ENCODE results near the gene CHCHD1. TPM values are rescaled to one million over a fixed set of nuclear protein-coding genes. Genes with fewer than 3 reads are reported as not detected.

The CHCHD1 gene
- polyA plus RNA-seq, 2 donors: 53.5 to 63.5 TPM

GRCh38 chr10:73743905-73744663 lies 37.8 kb upstream of the CHCHD1 start, which contains the start of gene SEC24C:
Gene SEC24C, plus strand, starts transcription at chr10:73744372. Its CDS starts 2,461 bp downstream, at chr10:73746833.
- Histone ChIP-seq H3K27me3 (ENCODE audit: control insufficient read depth in 1 of 2, insufficient read depth in 2 of 2, low read length in 2 of 2) (no peaks in the 10 kb centered on the region), H3K27ac (ENCODE audit: low read depth in 2 of 2, low read length in 1 of 2) (peak within 1 kb of the TSS; percentile 86 to 97), H3K4me1 (ENCODE audit: control insufficient read depth in 2 of 2, insufficient read depth in 2 of 2, low read length in 1 of 2) (peaks cover 0 to 4% of the 10 kb centered on the region in 2 donors), H3K4me3 (ENCODE audit: low read depth in 1 of 2, low read length in 2 of 2) (peak within 1 kb of the TSS; percentile 66 to 85), H3K36me3 (ENCODE audit: control insufficient read depth in 2 of 2, insufficient read depth in 2 of 2, low read length in 1 of 2) (peaks cover 4 to 5% of the 10 kb centered on the region in 2 donors), H3K9me3 (ENCODE audit: control insufficient read depth in 2 of 2, insufficient read depth in 1 of 2, low read depth in 1 of 2, low read length in 1 of 2) (no peaks in the 10 kb centered on the region)
- 0 to 1% methylated on average over 35 to 36 of the region's 36 CpGs for WGBS, 2 donors

GRCh38 chr10:73744664-73744975 lies 37.2 kb upstream of the CHCHD1 start:
- Histone ChIP-seq H3K27ac (ENCODE audit: low read depth in 2 of 2, low read length in 1 of 2) (peak overlapping the region; percentile 85 to 97), H3K4me3 (ENCODE audit: low read depth in 1 of 2, low read length in 2 of 2) (peak overlapping the region; percentile 66 to 85), H3K9me3 (ENCODE audit: control insufficient read depth in 2 of 2, insufficient read depth in 1 of 2, low read depth in 1 of 2, low read length in 1 of 2) (no peaks in the 10 kb centered on the region), H3K27me3 (ENCODE audit: control insufficient read depth in 1 of 2, insufficient read depth in 2 of 2, low read length in 2 of 2) (no peaks in the 10 kb centered on the region), H3K4me1 (ENCODE audit: control insufficient read depth in 2 of 2, insufficient read depth in 2 of 2, low read length in 1 of 2) (peaks cover 0 to 4% of the 10 kb centered on the region in 2 donors), H3K36me3 (ENCODE audit: control insufficient read depth in 2 of 2, insufficient read depth in 2 of 2, low read length in 1 of 2) (peaks cover 4 to 5% of the 10 kb centered on the region in 2 donors)
- WGBS, 2 donors: 0 to 1% methylated on average over 10 of the region's 10 CpGs

GRCh38 chr10:73746721-73747120 lies 35.1 kb upstream of the CHCHD1 start:
- Histone ChIP-seq H3K4me1 (ENCODE audit: control insufficient read depth in 2 of 2, insufficient read depth in 2 of 2, low read length in 1 of 2) (peaks cover 0 to 4% of the 10 kb centered on the region in 2 donors), H3K27ac (ENCODE audit: low read depth in 2 of 2, low read length in 1 of 2) (no peak overlapping the region), H3K36me3 (ENCODE audit: control insufficient read depth in 2 of 2, insufficient read depth in 2 of 2, low read length in 1 of 2) (peaks cover 9 to 11% of the 10 kb centered on the region in 2 donors), H3K4me3 (ENCODE audit: low read depth in 1 of 2, low read length in 2 of 2) (no peak overlapping the region), H3K9me3 (ENCODE audit: control insufficient read depth in 2 of 2, insufficient read depth in 1 of 2, low read depth in 1 of 2, low read length in 1 of 2) (no peaks in the 10 kb centered on the region), H3K27me3 (ENCODE audit: control insufficient read depth in 1 of 2, insufficient read depth in 2 of 2, low read length in 2 of 2) (no peaks in the 10 kb centered on the region)
- 88% methylated on average over 2 of the region's 2 CpGs for WGBS, 2 donors

- no peak overlapping the region for H3K27ac ChIP-seq (ENCODE audit: low read depth in 2 of 2, low read length in 1 of 2)
- peaks cover 10 to 15% of the 10 kb centered on the region in 2 donors for H3K36me3 ChIP-seq (ENCODE audit: control insufficient read depth in 2 of 2, insufficient read depth in 2 of 2, low read length in 1 of 2)
- WGBS, 2 donors: 76 to 95% methylated on average over 1 of the region's 1 CpG
- no peaks in the 10 kb centered on the region for H3K27me3 ChIP-seq (ENCODE audit: control insufficient read depth in 1 of 2, insufficient read depth in 2 of 2, low read length in 2 of 2)
- H3K4me1 ChIP-seq (ENCODE audit: control insufficient read depth in 2 of 2, insufficient read depth in 2 of 2, low read length in 1 of 2): peaks cover 0 to 2% of the 10 kb centered on the region in 2 donors
- H3K9me3 ChIP-seq (ENCODE audit: control insufficient read depth in 2 of 2, insufficient read depth in 1 of 2, low read depth in 1 of 2, low read length in 1 of 2): no peaks in the 10 kb centered on the region
- H3K4me3 ChIP-seq (ENCODE audit: low read depth in 1 of 2, low read length in 2 of 2): no peak overlapping the region
Observed at GRCh38 chr10:73750819-73751218, 31.0 kb upstream of the CHCHD1 start.

GRCh38 chr10:73756183-73756582 lies 25.7 kb upstream of the CHCHD1 start:
- peak overlapping the region in 1 of 2 donors; percentile 34 for H3K27ac ChIP-seq (ENCODE audit: low read depth in 2 of 2, low read length in 1 of 2)
- no peaks in the 10 kb centered on the region for H3K4me1 ChIP-seq (ENCODE audit: control insufficient read depth in 2 of 2, insufficient read depth in 2 of 2, low read length in 1 of 2)
- no peaks in the 10 kb centered on the region for H3K27me3 ChIP-seq (ENCODE audit: control insufficient read depth in 1 of 2, insufficient read depth in 2 of 2, low read length in 2 of 2)
- H3K9me3 ChIP-seq (ENCODE audit: control insufficient read depth in 2 of 2, insufficient read depth in 1 of 2, low read depth in 1 of 2, low read length in 1 of 2): no peaks in the 10 kb centered on the region
- no peak overlapping the region for H3K4me3 ChIP-seq (ENCODE audit: low read depth in 1 of 2, low read length in 2 of 2)
- 76 to 88% methylated on average over 1 of the region's 1 CpG for WGBS, 2 donors
- peaks cover 10 to 18% of the 10 kb centered on the region in 2 donors for H3K36me3 ChIP-seq (ENCODE audit: control insufficient read depth in 2 of 2, insufficient read depth in 2 of 2, low read length in 1 of 2)

GRCh38 chr10:73758704-73759511 lies 22.9 kb upstream of the CHCHD1 start:
- no peak overlapping the region for H3K27ac ChIP-seq (ENCODE audit: low read depth in 2 of 2, low read length in 1 of 2)
- H3K27me3 ChIP-seq (ENCODE audit: control insufficient read depth in 1 of 2, insufficient read depth in 2 of 2, low read length in 2 of 2): no peaks in the 10 kb centered on the region
- WGBS, 2 donors: 84 to 88% methylated on average over 9 of the region's 9 CpGs
- H3K4me3 ChIP-seq (ENCODE audit: low read depth in 1 of 2, low read length in 2 of 2): no peak overlapping the region
- H3K4me1 ChIP-seq (ENCODE audit: control insufficient read depth in 2 of 2, insufficient read depth in 2 of 2, low read length in 1 of 2): no peaks in the 10 kb centered on the region
- H3K9me3 ChIP-seq (ENCODE audit: control insufficient read depth in 2 of 2, insufficient read depth in 1 of 2, low read depth in 1 of 2, low read length in 1 of 2): no peaks in the 10 kb centered on the region
- peaks cover 18 to 32% of the 10 kb centered on the region in 2 donors for H3K36me3 ChIP-seq (ENCODE audit: control insufficient read depth in 2 of 2, insufficient read depth in 2 of 2, low read length in 1 of 2)

- 61 to 79% methylated on average over 5 of the region's 5 CpGs for WGBS, 2 donors
- no peaks in the 10 kb centered on the region for H3K9me3 ChIP-seq (ENCODE audit: control insufficient read depth in 2 of 2, insufficient read depth in 1 of 2, low read depth in 1 of 2, low read length in 1 of 2)
- peaks cover 19 to 36% of the 10 kb centered on the region in 2 donors for H3K36me3 ChIP-seq (ENCODE audit: control insufficient read depth in 2 of 2, insufficient read depth in 2 of 2, low read length in 1 of 2)
- H3K4me1 ChIP-seq (ENCODE audit: control insufficient read depth in 2 of 2, insufficient read depth in 2 of 2, low read length in 1 of 2): no peaks in the 10 kb centered on the region
- peak overlapping the region in 1 of 2 donors; percentile 5 for H3K4me3 ChIP-seq (ENCODE audit: low read depth in 1 of 2, low read length in 2 of 2)
- no peaks in the 10 kb centered on the region for H3K27me3 ChIP-seq (ENCODE audit: control insufficient read depth in 1 of 2, insufficient read depth in 2 of 2, low read length in 2 of 2)
- peak overlapping the region in 1 of 2 donors; percentile 26 for H3K27ac ChIP-seq (ENCODE audit: low read depth in 2 of 2, low read length in 1 of 2)
Observed at GRCh38 chr10:73759512-73760115, 22.2 kb upstream of the CHCHD1 start.

GRCh38 chr10:73761781-73762180 lies 20.1 kb upstream of the CHCHD1 start:
- peak overlapping the region in 1 of 2 donors; percentile 59 for H3K27ac ChIP-seq (ENCODE audit: low read depth in 2 of 2, low read length in 1 of 2)
- H3K27me3 ChIP-seq (ENCODE audit: control insufficient read depth in 1 of 2, insufficient read depth in 2 of 2, low read length in 2 of 2): no peaks in the 10 kb centered on the region
- H3K4me3 ChIP-seq (ENCODE audit: low read depth in 1 of 2, low read length in 2 of 2): no peak overlapping the region
- peaks cover 34 to 49% of the 10 kb centered on the region in 2 donors for H3K36me3 ChIP-seq (ENCODE audit: control insufficient read depth in 2 of 2, insufficient read depth in 2 of 2, low read length in 1 of 2)
- H3K9me3 ChIP-seq (ENCODE audit: control insufficient read depth in 2 of 2, insufficient read depth in 1 of 2, low read depth in 1 of 2, low read length in 1 of 2): no peaks in the 10 kb centered on the region
- WGBS, 2 donors: 88 to 89% methylated on average over 1 of the region's 1 CpG
- H3K4me1 ChIP-seq (ENCODE audit: control insufficient read depth in 2 of 2, insufficient read depth in 2 of 2, low read length in 1 of 2): no peaks in the 10 kb centered on the region

- Histone ChIP-seq H3K27me3 (ENCODE audit: control insufficient read depth in 1 of 2, insufficient read depth in 2 of 2, low read length in 2 of 2) (no peaks in the 10 kb centered on the region), H3K9me3 (ENCODE audit: control insufficient read depth in 2 of 2, insufficient read depth in 1 of 2, low read depth in 1 of 2, low read length in 1 of 2) (no peaks in the 10 kb centered on the region), H3K27ac (ENCODE audit: low read depth in 2 of 2, low read length in 1 of 2) (peak overlapping the region in 1 of 2 donors; percentile 38), H3K4me1 (ENCODE audit: control insufficient read depth in 2 of 2, insufficient read depth in 2 of 2, low read length in 1 of 2) (no peaks in the 10 kb centered on the region), H3K36me3 (ENCODE audit: control insufficient read depth in 2 of 2, insufficient read depth in 2 of 2, low read length in 1 of 2) (peaks cover 38 to 55% of the 10 kb centered on the region in 2 donors), H3K4me3 (ENCODE audit: low read depth in 1 of 2, low read length in 2 of 2) (no peak overlapping the region)
- 57 to 66% methylated on average over 2 of the region's 2 CpGs for WGBS, 2 donors
Observed at GRCh38 chr10:73762915-73763314, 18.9 kb upstream of the CHCHD1 start.

Measured in esophagus (tissue), 2 donors.